K562 treated with DMSO at 1 percent for 24 hours (cell line): ENCODE data around the gene HEG1. TPM values are rescaled to one million over a fixed set of nuclear protein-coding genes. Genes with fewer than 3 reads are reported as not detected.

Experiments used
- total RNA-seq: library from RNA; unstranded; fragments of 300-600 nt; gene quantifications from 2 replicates; pipeline ENCODE4 v1.2.3, GENCODE V29; 2022; ENCODE audit warnings: low read depth; ENCODE audit not compliant: insufficient read depth

HEG1 gene
- 0.10 and 0.30 TPM in 2 replicates for total RNA-seq

GRCh38 chr3:125055913-125056745 lies at the start of gene HEG1:
TSS of gene HEG1 (minus strand) at chr3:125055997. CDS start at chr3:125055890, 107 bp downstream.

GRCh38 chr3:124934577-124934976 lies 121.2 kb downstream of the HEG1 start, which contains the start of gene MUC13:
TSS of gene MUC13 (minus strand) at chr3:124934751. CDS start at chr3:124934712, 39 bp downstream.

Other genes starting within 250 kb of the HEG1 start
- gene ITGB5, start 168.6 kb downstream of the HEG1 start, total RNA-seq: 32.7 and 45.7 TPM in 2 replicates
- gene MUC13, start 121.2 kb downstream of the HEG1 start, total RNA-seq: not detected in 2 replicates
- 0.14 and 0.34 TPM in 2 replicates for gene SLC12A8, start 156.8 kb upstream of the HEG1 start, total RNA-seq